SK-N-SH (cell line): ENCODE measurements around the gene CBX8. TPM values are rescaled to one million over a fixed set of nuclear protein-coding genes. Genes with fewer than 3 reads are reported as not detected.

Experiments used
- CTCF ChIA-PET: fragments of 300-600, 350-600 bp; formaldehyde crosslinking; extraction: SDS; loops from one replicate; lab custom pipeline; 2021; lab: Yijun Ruan, JAX
- POLR2A ChIA-PET: fragments of 350-600 bp; sonication (Branson Sonifier 250); formaldehyde crosslinking; extraction: SDS; loops from one replicate; lab custom pipeline; 2020; ENCODE audit warnings: antibody characterized with exemption, inconsistent platforms; lab: Yijun Ruan, JAX
- DNase-seq: peaks from one replicate; pipeline ENCODE4 v3.0.0; 2012
- H2AFZ ChIP-seq: fragments of 200-600 bp; sonication (generic); 2 replicates; pipeline ENCODE4 v1.8.1; 2016; ENCODE audit warnings: antibody characterized with exemption, mild to moderate bottlenecking, low read depth
- H3F3A ChIP-seq: fragments of 200-600 bp; sonication (generic); replicated peaks from 2 replicates; pipeline ENCODE3; 2016; ENCODE audit warnings: antibody characterized with exemption, mild to moderate bottlenecking; ENCODE audit not compliant: insufficient read depth
- H3K27ac ChIP-seq, 2 experiments: fragments of 200-500 bp in 1 of 2; fragments of 200-600 bp in 1 of 2; sonication (Bioruptor generic) in 1 of 2; sonication (generic), shearing (Covaris generic) in 1 of 2; 2 replicates each; pipeline versions ENCODE4 v1.5.1 to v1.6.1; 2014 to 2016; ENCODE audit warnings: low read depth in 2 of 2, inconsistent platforms in 1 of 2, low read length in 1 of 2, mild to moderate bottlenecking in 1 of 2, mixed read lengths in 1 of 2
- H3K27me3 ChIP-seq: fragments of 200-600 bp; sonication (generic), shearing (Covaris generic); 2 replicates; pipeline ENCODE4 v1.6.1; 2016; ENCODE audit warnings: mixed run types; ENCODE audit not compliant: insufficient read depth
- H3K36me3 ChIP-seq, 2 experiments: fragments of 200-500 bp in 1 of 2; fragments of 200-600 bp in 1 of 2; sonication (Bioruptor generic) in 1 of 2; sonication (generic) in 1 of 2; replicated peaks in 1 of 2; 2 replicates each; pipeline versions ENCODE3 to v1.5.1; 2014 to 2016; ENCODE audit warnings: low read length in 1 of 2, mild to moderate bottlenecking in 1 of 2; ENCODE audit not compliant: insufficient read depth in 2 of 2, control insufficient read depth in 1 of 2
- H3K4me1 ChIP-seq, 2 experiments: fragments of 200-500 bp in 1 of 2; fragments of 200-600 bp in 1 of 2; sonication (Bioruptor generic) in 1 of 2; sonication (generic), shearing (Covaris generic) in 1 of 2; 2 replicates each; pipeline versions ENCODE4 v1.5.1 to v1.6.1; 2014 to 2016; ENCODE audit warnings: low read depth in 1 of 2, low read length in 1 of 2, mixed run types in 1 of 2; ENCODE audit not compliant: insufficient read depth in 2 of 2, control insufficient read depth in 1 of 2
- H3K4me2 ChIP-seq: fragments of 200-600 bp; sonication (generic), shearing (Covaris generic); 2 replicates; pipeline ENCODE4 v1.6.1; 2017; ENCODE audit warnings: mixed run types
- H3K4me3 ChIP-seq, 2 experiments: fragments of 200-500 bp in 1 of 2; fragments of 200-600 bp in 1 of 2; sonication (Bioruptor generic) in 1 of 2; sonication (generic), shearing (Covaris generic) in 1 of 2; 2 replicates each; pipeline versions ENCODE4 v1.5.1 to v1.8.1; 2014 to 2016; ENCODE audit warnings: low read depth in 2 of 2, inconsistent platforms in 1 of 2, low read length in 1 of 2, mild to moderate bottlenecking in 1 of 2, mixed read lengths in 1 of 2, moderate library complexity in 1 of 2
- H3K79me2 ChIP-seq: fragments of 200-600 bp; sonication (generic); 2 replicates; pipeline ENCODE4 v1.8.1; 2017; ENCODE audit warnings: mild to moderate bottlenecking; ENCODE audit not compliant: insufficient read depth
- H3K9ac ChIP-seq: fragments of 200-600 bp; sonication (generic); 2 replicates; pipeline ENCODE4 v1.6.1; 2017; ENCODE audit warnings: mixed run types
- H3K9me2 ChIP-seq: fragments of 200-600 bp; sonication (generic); 2 replicates; pipeline ENCODE4 v1.6.1; 2017; ENCODE audit warnings: mixed run types
- H3K9me3 ChIP-seq: fragments of 200-600 bp; sonication (generic); 2 replicates; pipeline ENCODE4 v1.6.1; 2017; ENCODE audit warnings: mixed run types, mild to moderate bottlenecking, moderate library complexity
- H4K20me1 ChIP-seq: fragments of 200-600 bp; sonication (generic); 2 replicates; pipeline ENCODE4 v1.6.1; 2017; ENCODE audit warnings: mild to moderate bottlenecking, mixed run types; ENCODE audit not compliant: insufficient read depth
- CHD2 ChIP-seq: fragments of 150-350 bp; IDR thresholded peaks from 2 replicates; pipeline ENCODE4 v1.6.1; 2018; ENCODE audit warnings: low read length; ENCODE audit not compliant: partially characterized antibody
- EZH2phosphoT487 ChIP-seq: fragments of 200-600 bp; sonication (generic); IDR thresholded peaks from 2 replicates; pipeline ENCODE4 v1.6.1; 2017; ENCODE audit warnings: low read depth, mixed run types, mild to moderate bottlenecking, antibody characterized with exemption, moderate library complexity, borderline replicate concordance
- FOSL2 ChIP-seq: IDR thresholded peaks from 2 replicates; pipeline ENCODE4 v1.4.0; 2012; ENCODE audit warnings: low read depth, mild to moderate bottlenecking, moderate library complexity, borderline replicate concordance
- FOXJ3 ChIP-seq: sonication (generic); formaldehyde crosslinking; IDR thresholded peaks from 2 replicates; pipeline ENCODE4 v1.5.1; 2020; ENCODE audit warnings: mild to moderate bottlenecking, missing genetic modification reagents
- FOXM1 ChIP-seq: IDR thresholded peaks from 2 replicates; pipeline ENCODE4 v1.4.0; 2012; ENCODE audit warnings: low read depth, mild to moderate bottlenecking
- JUND ChIP-seq: IDR thresholded peaks from 2 replicates; pipeline ENCODE4 v1.4.0; 2012
- RXRA ChIP-seq: IDR thresholded peaks from 2 replicates; pipeline ENCODE4 v1.4.0; 2012; ENCODE audit warnings: low read depth, mild to moderate bottlenecking, borderline replicate concordance
- SIN3A ChIP-seq: IDR thresholded peaks from 2 replicates; pipeline ENCODE4 v1.6.1; 2012; ENCODE audit warnings: low read depth, mild to moderate bottlenecking, low read length, moderate library complexity, borderline replicate concordance
- TAF1 ChIP-seq: IDR thresholded peaks from 2 replicates; pipeline ENCODE4 v1.6.1; 2012; ENCODE audit warnings: low read depth, mild to moderate bottlenecking, low read length, moderate library complexity, borderline replicate concordance
- TEAD4 ChIP-seq: IDR thresholded peaks from 2 replicates; pipeline ENCODE4 v1.4.0; 2012; ENCODE audit warnings: mild to moderate bottlenecking, borderline replicate concordance; ENCODE audit not compliant: insufficient read depth
- WGBS: methylation state at CpG from one replicate; pipeline ENCODE4 v1.1.6; 2017; ENCODE audit warnings: low lambda C conversion rate; 5-methylcytosine and 5-hydroxymethylcytosine counted together
- polyA plus RNA-seq, 3 experiments: library from polyadenylated mRNA; depleted of rRNA; stranded (reverse); fragments of >200 nt; gene quantifications; 2 replicates each; pipeline ENCODE4 v1.2.3, GENCODE V29; 2012
- TF ChIP-seq, protein P1 (sequence below): fragments of 150-350 bp; IDR thresholded peaks from 2 replicates; pipeline ENCODE4 v1.6.1; 2016; ENCODE audit warnings: mild to moderate bottlenecking, low read depth, low read length
- TF ChIP-seq, protein P2 (sequence below): IDR thresholded peaks from 2 replicates; pipeline ENCODE4 v1.4.0; 2012; ENCODE audit warnings: low read depth, borderline replicate concordance
- TF ChIP-seq, protein P3 (sequence below): IDR thresholded peaks from 2 replicates; pipeline ENCODE4 v1.6.1; 2012; ENCODE audit warnings: mild to moderate bottlenecking, low read depth, low read length, moderate library complexity
- TF ChIP-seq, protein P4 (sequence below): IDR thresholded peaks from 2 replicates; pipeline ENCODE4; 2012
- TF ChIP-seq, protein P5 (sequence below): IDR thresholded peaks from 2 replicates; pipeline ENCODE4 v1.4.0; 2012; ENCODE audit warnings: low read depth

CBX8 gene
- polyA plus RNA-seq, 1 of the 3 experiments (the other 2 are of a cell fraction) = 2.9 TPM

DNA sequence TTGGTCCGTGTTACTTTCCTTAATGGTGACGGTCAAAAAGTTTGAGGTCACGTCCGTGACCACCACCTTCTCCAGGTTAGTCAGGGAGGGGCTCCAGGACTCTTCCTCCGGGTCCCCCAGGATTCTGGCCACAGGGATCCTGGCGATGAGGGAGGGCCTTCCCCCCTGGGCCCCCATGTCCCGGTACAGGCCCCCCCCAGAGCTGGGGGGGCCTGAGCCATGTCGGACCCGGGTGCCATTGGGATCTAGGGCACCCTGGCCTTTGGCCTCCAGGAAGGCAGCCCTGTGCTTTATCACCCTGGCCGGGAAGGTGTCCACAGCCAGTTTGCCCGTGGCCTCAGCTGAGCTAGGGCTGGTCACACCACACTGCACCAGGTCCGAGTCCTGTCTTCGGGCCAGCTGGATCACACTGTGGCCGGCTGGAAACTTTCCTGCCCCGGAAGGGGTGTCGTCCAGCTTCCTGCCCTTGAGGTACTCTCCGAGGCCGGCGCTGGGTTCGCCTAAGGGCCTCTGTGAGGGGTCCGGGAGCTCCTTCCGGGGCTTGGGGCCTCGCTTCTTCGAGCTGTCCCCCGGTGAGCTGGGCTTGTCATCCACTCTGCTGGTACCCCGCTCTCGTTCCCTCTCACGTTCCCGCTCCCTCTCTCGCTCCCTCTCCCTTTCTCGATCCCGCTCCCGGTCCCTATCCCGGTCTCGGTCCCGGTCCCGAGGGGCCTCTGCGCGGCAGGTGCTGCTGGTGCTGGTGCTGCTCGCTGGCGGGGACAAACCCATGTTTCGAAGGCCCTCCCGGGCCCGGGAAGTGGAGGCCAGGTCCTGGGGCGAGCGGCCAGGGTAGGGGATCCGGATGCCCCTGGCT is 2.0 kb downstream of the CBX8 start:
- H3K9ac ChIP-seq = no peak overlapping the region
- H3K36me3 ChIP-seq = peaks cover 0 to 24% of the 10 kb centered on the region in 2 experiments
- no peak for TF ChIP-seq SIN3A
- no peak for TF ChIP-seq RXRA
- no peak for TF ChIP-seq TEAD4
- no peak for TF ChIP-seq TAF1
- TF ChIP-seq, protein P1, sequence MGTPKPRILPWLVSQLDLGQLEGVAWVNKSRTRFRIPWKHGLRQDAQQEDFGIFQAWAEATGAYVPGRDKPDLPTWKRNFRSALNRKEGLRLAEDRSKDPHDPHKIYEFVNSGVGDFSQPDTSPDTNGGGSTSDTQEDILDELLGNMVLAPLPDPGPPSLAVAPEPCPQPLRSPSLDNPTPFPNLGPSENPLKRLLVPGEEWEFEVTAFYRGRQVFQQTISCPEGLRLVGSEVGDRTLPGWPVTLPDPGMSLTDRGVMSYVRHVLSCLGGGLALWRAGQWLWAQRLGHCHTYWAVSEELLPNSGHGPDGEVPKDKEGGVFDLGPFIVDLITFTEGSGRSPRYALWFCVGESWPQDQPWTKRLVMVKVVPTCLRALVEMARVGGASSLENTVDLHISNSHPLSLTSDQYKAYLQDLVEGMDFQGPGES = no peak
- TF ChIP-seq EZH2phosphoT487 = no peak
- no peak for TF ChIP-seq FOXM1
- TF ChIP-seq, protein P2, sequence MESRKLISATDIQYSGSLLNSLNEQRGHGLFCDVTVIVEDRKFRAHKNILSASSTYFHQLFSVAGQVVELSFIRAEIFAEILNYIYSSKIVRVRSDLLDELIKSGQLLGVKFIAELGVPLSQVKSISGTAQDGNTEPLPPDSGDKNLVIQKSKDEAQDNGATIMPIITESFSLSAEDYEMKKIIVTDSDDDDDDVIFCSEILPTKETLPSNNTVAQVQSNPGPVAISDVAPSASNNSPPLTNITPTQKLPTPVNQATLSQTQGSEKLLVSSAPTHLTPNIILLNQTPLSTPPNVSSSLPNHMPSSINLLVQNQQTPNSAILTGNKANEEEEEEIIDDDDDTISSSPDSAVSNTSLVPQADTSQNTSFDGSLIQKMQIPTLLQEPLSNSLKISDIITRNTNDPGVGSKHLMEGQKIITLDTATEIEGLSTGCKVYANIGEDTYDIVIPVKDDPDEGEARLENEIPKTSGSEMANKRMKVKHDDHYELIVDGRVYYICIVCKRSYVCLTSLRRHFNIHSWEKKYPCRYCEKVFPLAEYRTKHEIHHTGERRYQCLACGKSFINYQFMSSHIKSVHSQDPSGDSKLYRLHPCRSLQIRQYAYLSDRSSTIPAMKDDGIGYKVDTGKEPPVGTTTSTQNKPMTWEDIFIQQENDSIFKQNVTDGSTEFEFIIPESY = no peak
- no peak for TF ChIP-seq FOSL2
- TF ChIP-seq JUND = no peak
- TF ChIP-seq CHD2 = no peak
- TF ChIP-seq, protein P3, sequence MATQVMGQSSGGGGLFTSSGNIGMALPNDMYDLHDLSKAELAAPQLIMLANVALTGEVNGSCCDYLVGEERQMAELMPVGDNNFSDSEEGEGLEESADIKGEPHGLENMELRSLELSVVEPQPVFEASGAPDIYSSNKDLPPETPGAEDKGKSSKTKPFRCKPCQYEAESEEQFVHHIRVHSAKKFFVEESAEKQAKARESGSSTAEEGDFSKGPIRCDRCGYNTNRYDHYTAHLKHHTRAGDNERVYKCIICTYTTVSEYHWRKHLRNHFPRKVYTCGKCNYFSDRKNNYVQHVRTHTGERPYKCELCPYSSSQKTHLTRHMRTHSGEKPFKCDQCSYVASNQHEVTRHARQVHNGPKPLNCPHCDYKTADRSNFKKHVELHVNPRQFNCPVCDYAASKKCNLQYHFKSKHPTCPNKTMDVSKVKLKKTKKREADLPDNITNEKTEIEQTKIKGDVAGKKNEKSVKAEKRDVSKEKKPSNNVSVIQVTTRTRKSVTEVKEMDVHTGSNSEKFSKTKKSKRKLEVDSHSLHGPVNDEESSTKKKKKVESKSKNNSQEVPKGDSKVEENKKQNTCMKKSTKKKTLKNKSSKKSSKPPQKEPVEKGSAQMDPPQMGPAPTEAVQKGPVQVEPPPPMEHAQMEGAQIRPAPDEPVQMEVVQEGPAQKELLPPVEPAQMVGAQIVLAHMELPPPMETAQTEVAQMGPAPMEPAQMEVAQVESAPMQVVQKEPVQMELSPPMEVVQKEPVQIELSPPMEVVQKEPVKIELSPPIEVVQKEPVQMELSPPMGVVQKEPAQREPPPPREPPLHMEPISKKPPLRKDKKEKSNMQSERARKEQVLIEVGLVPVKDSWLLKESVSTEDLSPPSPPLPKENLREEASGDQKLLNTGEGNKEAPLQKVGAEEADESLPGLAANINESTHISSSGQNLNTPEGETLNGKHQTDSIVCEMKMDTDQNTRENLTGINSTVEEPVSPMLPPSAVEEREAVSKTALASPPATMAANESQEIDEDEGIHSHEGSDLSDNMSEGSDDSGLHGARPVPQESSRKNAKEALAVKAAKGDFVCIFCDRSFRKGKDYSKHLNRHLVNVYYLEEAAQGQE = no peak
- TF ChIP-seq, protein P4, sequence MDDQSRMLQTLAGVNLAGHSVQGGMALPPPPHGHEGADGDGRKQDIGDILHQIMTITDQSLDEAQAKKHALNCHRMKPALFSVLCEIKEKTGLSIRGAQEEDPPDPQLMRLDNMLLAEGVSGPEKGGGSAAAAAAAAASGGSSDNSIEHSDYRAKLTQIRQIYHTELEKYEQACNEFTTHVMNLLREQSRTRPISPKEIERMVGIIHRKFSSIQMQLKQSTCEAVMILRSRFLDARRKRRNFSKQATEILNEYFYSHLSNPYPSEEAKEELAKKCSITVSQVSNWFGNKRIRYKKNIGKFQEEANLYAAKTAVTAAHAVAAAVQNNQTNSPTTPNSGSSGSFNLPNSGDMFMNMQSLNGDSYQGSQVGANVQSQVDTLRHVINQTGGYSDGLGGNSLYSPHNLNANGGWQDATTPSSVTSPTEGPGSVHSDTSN = no peak
- TF ChIP-seq FOXJ3 = no peak
- TF ChIP-seq, protein P5, sequence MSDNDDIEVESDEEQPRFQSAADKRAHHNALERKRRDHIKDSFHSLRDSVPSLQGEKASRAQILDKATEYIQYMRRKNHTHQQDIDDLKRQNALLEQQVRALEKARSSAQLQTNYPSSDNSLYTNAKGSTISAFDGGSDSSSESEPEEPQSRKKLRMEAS = no peak
- no peaks in the 10 kb centered on the region for H3K9me3 ChIP-seq
- 92% methylated on average over 40 of the region's 47 CpGs for WGBS
- no peak overlapping the region for H2AFZ ChIP-seq
- peaks cover 11% of the 10 kb centered on the region; the same call in 1 of the 2 replicates for H4K20me1 ChIP-seq
- no peaks in the 10 kb centered on the region for H3K9me2 ChIP-seq
- H3K4me1 ChIP-seq = peaks cover 23 to 51% of the 10 kb centered on the region in 2 experiments; a peak in 3 of 4 replicates
- ChIA-PET POLR2A (interaction anchor here (0.8 to 1.3 kb wide), 3 partner anchors 16 to 18 kb away, joined by 3 to 5 read pairs (median 4); partner anchors contain the start of gene CBX2), CTCF (interaction anchor here (0.7 to 9.7 kb wide), 9 partner anchors 10 to 214 kb away, joined by 3 to 146 read pairs (median 8); partner anchors contain the start of gene CBX4)
- no peaks in the 10 kb centered on the region for H3K27me3 ChIP-seq
- H3F3A ChIP-seq = peaks cover 4% of the 10 kb centered on the region
- no peak for DNase-seq
- H3K79me2 ChIP-seq = peaks cover 18% of the 10 kb centered on the region
- H3K27ac ChIP-seq = no peak overlapping the region; a peak in 1 of 4 replicates
- H3K4me3 ChIP-seq = no peak overlapping the region; a peak in 1 of 4 replicates
- no peak overlapping the region for H3K4me2 ChIP-seq
